ENCODE measurements around the gene WFDC12. TPM values are rescaled to one million over a fixed set of nuclear protein-coding genes. Genes with fewer than 3 reads are reported as not detected.

The WFDC12 gene
- total RNA-seq, 1 experiment from 2014 or later = not detected

- DNase-seq (ENCODE audit: low read depth) = no peak
These were observed 32.9 kb downstream of the WFDC12 start for GRCh38 chr20:45091366-45091765.

GRCh38 chr20:45090481-45090880, 33.8 kb downstream of the WFDC12 start:
- DNase-seq (ENCODE audit: low read depth) = no peak

GRCh38 chr20:45088247-45088646, 36.0 kb downstream of the WFDC12 start:
- DNase-seq (ENCODE audit: low read depth) = peak; percentile 58

GRCh38 chr20:45087814-45088213, 36.5 kb downstream of the WFDC12 start:
- no peak for DNase-seq (ENCODE audit: low read depth)

- no peak for DNase-seq (ENCODE audit: low read depth)
These were observed 37.0 kb downstream of the WFDC12 start for GRCh38 chr20:45087097-45087790.

GRCh38 chr20:45085867-45086266, 38.4 kb downstream of the WFDC12 start:
- no peak for DNase-seq (ENCODE audit: low read depth)

GRCh38 chr20:45085289-45085688, 39.0 kb downstream of the WFDC12 start:
- DNase-seq (ENCODE audit: low read depth) = no peak

GRCh38 chr20:45083127-45083526, 41.1 kb downstream of the WFDC12 start:
- no peak for DNase-seq (ENCODE audit: low read depth)

GRCh38 chr20:45082468-45082867, 41.8 kb downstream of the WFDC12 start:
- DNase-seq (ENCODE audit: low read depth) = no peak

- DNase-seq (ENCODE audit: low read depth) = no peak
These were observed 43.2 kb downstream of the WFDC12 start for GRCh38 chr20:45080867-45081624.

- no peak for DNase-seq (ENCODE audit: low read depth)
These were observed 46.7 kb downstream of the WFDC12 start for GRCh38 chr20:45077559-45077958.

Other genes starting within 250 kb of the WFDC12 start
- 58.3 and 62.8 TPM in 2 replicates for gene YWHAB, start 238.8 kb downstream of the WFDC12 start, total RNA-seq (2014; rRNA removed; shearing (Covaris generic))
- 1.2 and 2.9 TPM in 2 replicates for gene PABPC1L, start 214.4 kb downstream of the WFDC12 start, total RNA-seq (2014; rRNA removed; shearing (Covaris generic))
- gene TOMM34, start 164.1 kb downstream of the WFDC12 start, total RNA-seq (2014; rRNA removed; shearing (Covaris generic)) = 77.5 and 87.9 TPM in 2 replicates
- 20.8 and 25.0 TPM in 2 replicates for gene STK4, start 158.0 kb downstream of the WFDC12 start, total RNA-seq (2014; rRNA removed; shearing (Covaris generic))
- not detected in 2 replicates for gene KCNS1, start 23.3 kb downstream of the WFDC12 start, total RNA-seq (2014; rRNA removed; shearing (Covaris generic))
- gene WFDC5, start 9.3 kb downstream of the WFDC12 start, total RNA-seq (2014; rRNA removed; shearing (Covaris generic)) = not detected in 2 replicates
- not detected in 2 replicates for gene PI3, start 50.4 kb upstream of the WFDC12 start, total RNA-seq (2014; rRNA removed; shearing (Covaris generic))
- gene SEMG1, start 82.6 kb upstream of the WFDC12 start, total RNA-seq (2014; rRNA removed; shearing (Covaris generic)) = not detected in 2 replicates
- gene SEMG2, start 96.9 kb upstream of the WFDC12 start, total RNA-seq (2014; rRNA removed; shearing (Covaris generic)) = not detected in 2 replicates
- not detected in 2 replicates for gene SLPI, start 130.1 kb upstream of the WFDC12 start, total RNA-seq (2014; rRNA removed; shearing (Covaris generic))
- gene RBPJL, start 182.4 kb upstream of the WFDC12 start, total RNA-seq (2014; rRNA removed; shearing (Covaris generic)) = not detected in 2 replicates
- not detected in 2 replicates for gene MATN4, start 183.8 kb upstream of the WFDC12 start, total RNA-seq (2014; rRNA removed; shearing (Covaris generic))
- gene SDC4, start 224.0 kb upstream of the WFDC12 start, total RNA-seq (2014; rRNA removed; shearing (Covaris generic)) = 136 and 143 TPM in 2 replicates
- gene SYS1, start 238.7 kb upstream of the WFDC12 start, total RNA-seq (2014; rRNA removed; shearing (Covaris generic)) = 12.5 and 13.3 TPM in 2 replicates